ENCODE results near the gene CPTP. TPM values are rescaled to one million over a fixed set of nuclear protein-coding genes. Genes with fewer than 3 reads are reported as not detected.

CPTP gene
- total RNA-seq, 3 donors from 2014 or later (not counting 1 experiment from before 2014, with no cell fraction given) = 8.0 to 14.6 (median 12.3) TPM

GRCh38 chr1:1286313-1287261, 38.0 kb upstream of the CPTP start:
- intact Hi-C loops (cut with micrococcal nuclease) = no loop called here
- Histone ChIP-seq H3K36me3 (ENCODE audit: control insufficient read depth, insufficient read depth, low read length) (no peaks in the 10 kb centered on the region), H3K27ac (ENCODE audit: low read length) (no peak overlapping the region), H3K27me3 (ENCODE audit: control insufficient read depth, insufficient read depth, low read length) (no peaks in the 10 kb centered on the region), H3K4me3 (ENCODE audit: low read length) (no peak overlapping the region), H3K9me3 (ENCODE audit: control insufficient read depth, insufficient read depth, low read length) (no peaks in the 10 kb centered on the region), H3K4me1 (ENCODE audit: control insufficient read depth, insufficient read depth, low read length) (peaks cover 3% of the 10 kb centered on the region)
- no peaks in the 10 kb centered on the region for H3K9me3 Mint-ChIP-seq
- TF ChIP-seq CTCF (IDR thresholded peaks at IDR 0.05) = no peak
- 74% methylated on average over 49 of the region's 50 CpGs for WGBS (ENCODE audit: insufficient coverage)
- peaks cover 0 to 3% of the 10 kb centered on the region in 2 donors for H3K27me3 Mint-ChIP-seq (ENCODE audit: low read depth in 2 of 2)
- no peak overlapping the region for H3K27ac Mint-ChIP-seq
- no peaks in the 10 kb centered on the region for H3K36me3 Mint-ChIP-seq
- ATAC-seq = no peak
- peaks cover 0 to 5% of the 10 kb centered on the region in 2 donors for H3K4me1 Mint-ChIP-seq
- no peak overlapping the region for H3K4me3 Mint-ChIP-seq
- DNase-seq = no peak

GRCh38 chr1:1287288-1288110, 37.1 kb upstream of the CPTP start:
- no peaks in the 10 kb centered on the region for H3K36me3 ChIP-seq (ENCODE audit: control insufficient read depth, insufficient read depth, low read length)
- peaks cover 3% of the 10 kb centered on the region for H3K4me1 ChIP-seq (ENCODE audit: control insufficient read depth, insufficient read depth, low read length)
- Mint-ChIP-seq H3K27me3 (ENCODE audit: low read depth in 2 of 2) (peaks cover 0 to 3% of the 10 kb centered on the region in 2 donors), H3K36me3 (no peaks in the 10 kb centered on the region), H3K27ac (no peak overlapping the region), H3K4me1 (peaks cover 0 to 5% of the 10 kb centered on the region in 2 donors), H3K4me3 (no peak overlapping the region), H3K9me3 (no peaks in the 10 kb centered on the region)
- no peak overlapping the region for H3K27ac ChIP-seq (ENCODE audit: low read length)
- no peaks in the 10 kb centered on the region for H3K27me3 ChIP-seq (ENCODE audit: control insufficient read depth, insufficient read depth, low read length)
- no peak for ATAC-seq
- no peak overlapping the region for H3K4me3 ChIP-seq (ENCODE audit: low read length)
- no peak for TF ChIP-seq CTCF (IDR thresholded peaks at IDR 0.05)
- intact Hi-C loops (cut with micrococcal nuclease) = no loop called here
- H3K9me3 ChIP-seq (ENCODE audit: control insufficient read depth, insufficient read depth, low read length) = no peaks in the 10 kb centered on the region
- WGBS (ENCODE audit: insufficient coverage) = 93% methylated on average over 45 of the region's 46 CpGs
- no peak for DNase-seq

GRCh38 chr1:1290238-1290731, 34.3 kb upstream of the CPTP start:
- H3K27me3 ChIP-seq (ENCODE audit: control insufficient read depth, insufficient read depth, low read length) = no peaks in the 10 kb centered on the region
- Mint-ChIP-seq H3K36me3 (no peaks in the 10 kb centered on the region), H3K9me3 (no peaks in the 10 kb centered on the region), H3K4me1 (peaks cover 0 to 5% of the 10 kb centered on the region in 2 donors), H3K27ac (peak overlapping the region in 1 of 2 donors; percentile 24), H3K4me3 (no peak overlapping the region), H3K27me3 (ENCODE audit: low read depth in 2 of 2) (peaks cover 0 to 3% of the 10 kb centered on the region in 2 donors)
- 68% methylated on average over 14 of the region's 15 CpGs for WGBS (ENCODE audit: insufficient coverage)
- intact Hi-C loops (cut with micrococcal nuclease) = loop anchor here (2.0 to 5.0 kb wide), 2 partner anchors 167 to 308 kb away; partner anchors contain the start of gene PERM1
- ATAC-seq = peak; percentile 41 to 92 (median 70)
- H3K36me3 ChIP-seq (ENCODE audit: control insufficient read depth, insufficient read depth, low read length) = no peaks in the 10 kb centered on the region
- TF ChIP-seq CTCF (IDR thresholded peaks at IDR 0.05) = peak; percentile 54
- no peak overlapping the region for H3K27ac ChIP-seq (ENCODE audit: low read length)
- H3K4me1 ChIP-seq (ENCODE audit: control insufficient read depth, insufficient read depth, low read length) = no peaks in the 10 kb centered on the region
- H3K9me3 ChIP-seq (ENCODE audit: control insufficient read depth, insufficient read depth, low read length) = no peaks in the 10 kb centered on the region
- H3K4me3 ChIP-seq (ENCODE audit: low read length) = no peak overlapping the region
- peak; percentile 68 to 75 for DNase-seq
